NAMALWA (cell line): ENCODE data around the gene OLIG1.

Experiments
- DNase-seq: peaks from one replicate; pipeline ENCODE4 v3.0.0-alpha.2; 2015; ENCODE audit warnings: low spot score

Gene OLIG1

GRCh38 chr21:33063375-33063883 lies 6.5 kb upstream of the OLIG1 start:
- DNase-seq = no peak

GRCh38 chr21:33063907-33064622 lies 5.9 kb upstream of the OLIG1 start:
- no peak for DNase-seq

- no peak for DNase-seq
Observed at GRCh38 chr21:33064623-33065390, 5.1 kb upstream of the OLIG1 start.

- no peak for DNase-seq
Observed at GRCh38 chr21:33067043-33067442, 2.9 kb upstream of the OLIG1 start.

GRCh38 chr21:33067457-33067856 lies 2.5 kb upstream of the OLIG1 start:
- peak; percentile 32 for DNase-seq

- DNase-seq = no peak
Observed at GRCh38 chr21:33069243-33069642, 698 bp upstream of the OLIG1 start.

- no peak for DNase-seq
Observed at GRCh38 chr21:33069645-33069993, 322 bp upstream of the OLIG1 start.

GRCh38 chr21:33070744-33070997 lies 730 bp downstream of the OLIG1 start:
- DNase-seq = no peak

- DNase-seq = no peak
Observed at GRCh38 chr21:33070998-33071769, 1.2 kb downstream of the OLIG1 start.

GRCh38 chr21:33071770-33072306 lies 1.9 kb downstream of the OLIG1 start:
- DNase-seq = no peak

- DNase-seq = no peak
Observed at GRCh38 chr21:33073636-33074035, 3.7 kb downstream of the OLIG1 start.

- no peak for DNase-seq
Observed at GRCh38 chr21:33075128-33075527, 5.2 kb downstream of the OLIG1 start.

- DNase-seq = no peak
Observed at GRCh38 chr21:33075596-33076195, 5.8 kb downstream of the OLIG1 start.

- DNase-seq = no peak
Observed at GRCh38 chr21:33076600-33077329, 6.8 kb downstream of the OLIG1 start.

- peak; percentile 92 for DNase-seq
Observed at GRCh38 chr21:33078907-33079582, 9.1 kb downstream of the OLIG1 start.

- no peak for DNase-seq
Observed at GRCh38 chr21:33080376-33080775, 10.4 kb downstream of the OLIG1 start.

GRCh38 chr21:33080776-33081175 lies 10.8 kb downstream of the OLIG1 start:
- no peak for DNase-seq

GRCh38 chr21:33088384-33088783 lies 18.4 kb downstream of the OLIG1 start:
- DNase-seq = no peak

- DNase-seq = no peak
Observed at GRCh38 chr21:33089395-33090119, 19.6 kb downstream of the OLIG1 start.

- peak; percentile 19 for DNase-seq
Observed at GRCh38 chr21:33096426-33096825, 26.5 kb downstream of the OLIG1 start.
